HEK293 (cell line): ENCODE measurements around the gene PRR19.

Experiments
- GLI4 ChIP-seq: fragments of 450-650 bp; formaldehyde crosslinking; IDR thresholded peaks from 2 replicates; pipeline ENCODE4 v1.5.1; 2016; ENCODE audit warnings: missing biosample characterization, missing genetic modification characterization
- KLF9 ChIP-seq: fragments of 450-650 bp; formaldehyde crosslinking; IDR thresholded peaks from 2 replicates; pipeline ENCODE4 v1.5.1; 2016; ENCODE audit warnings: missing biosample characterization, missing genetic modification characterization, low read depth
- MEIS1 ChIP-seq: sonication (generic); formaldehyde crosslinking; IDR thresholded peaks from 2 replicates; pipeline ENCODE4 v1.8.1; 2022; ENCODE audit warnings: missing genetic modification reagents, mild to moderate bottlenecking, borderline replicate concordance
- OSR2 ChIP-seq: fragments of 450-650 bp; formaldehyde crosslinking; IDR thresholded peaks from 2 replicates; pipeline ENCODE4 v1.5.1; 2016; ENCODE audit warnings: missing biosample characterization, missing genetic modification characterization
- PRDM1 ChIP-seq: fragments of 450-650 bp; formaldehyde crosslinking; IDR thresholded peaks from 2 replicates; pipeline ENCODE4; 2016; ENCODE audit warnings: missing biosample characterization, missing genetic modification characterization
- PRDM10 ChIP-seq: fragments of 450-650 bp; formaldehyde crosslinking; IDR thresholded peaks from 2 replicates; pipeline ENCODE4 v1.5.1; 2016; ENCODE audit warnings: missing biosample characterization, missing genetic modification characterization
- SALL2 ChIP-seq: fragments of 450-650 bp; formaldehyde crosslinking; IDR thresholded peaks from 2 replicates; pipeline ENCODE4 v1.5.0; 2017; ENCODE audit warnings: missing biosample characterization, mild to moderate bottlenecking, missing genetic modification characterization, borderline replicate concordance
- SP3 ChIP-seq: fragments of 450-650 bp; formaldehyde crosslinking; IDR thresholded peaks from 2 replicates; pipeline ENCODE4 v1.5.1; 2016; ENCODE audit warnings: missing biosample characterization, missing genetic modification characterization
- TRIM28 ChIP-seq: IDR thresholded peaks from 2 replicates; pipeline ENCODE4 v1.6.1; 2011; ENCODE audit warnings: low read length, control low read depth, borderline replicate concordance
- ZFP69B ChIP-seq: fragments of 450-650 bp; formaldehyde crosslinking; IDR thresholded peaks from 2 replicates; pipeline ENCODE4 v1.5.1; 2016; ENCODE audit warnings: missing biosample characterization, missing genetic modification characterization
- ZNF155 ChIP-seq: fragments of 450-650 bp; formaldehyde crosslinking; IDR thresholded peaks from 2 replicates; pipeline ENCODE4 v1.5.1; 2016; ENCODE audit warnings: missing biosample characterization, missing genetic modification characterization
- ZNF16 ChIP-seq: fragments of 450-650 bp; formaldehyde crosslinking; IDR thresholded peaks from 2 replicates; pipeline ENCODE4 v1.5.1; 2016; ENCODE audit warnings: low read depth, missing biosample characterization, missing genetic modification characterization
- ZNF266 ChIP-seq: fragments of 450-650 bp; formaldehyde crosslinking; IDR thresholded peaks from 2 replicates; pipeline ENCODE4 v1.5.1; 2016; ENCODE audit warnings: missing biosample characterization, missing genetic modification characterization, low read depth
- ZNF510 ChIP-seq: fragments of 450-650 bp; formaldehyde crosslinking; IDR thresholded peaks from 2 replicates; pipeline ENCODE4 v1.5.1; 2018; ENCODE audit warnings: mild to moderate bottlenecking, missing genetic modification characterization, missing biosample characterization; ENCODE audit not compliant: insufficient replicate concordance
- ZNF514 ChIP-seq: fragments of 450-650 bp; formaldehyde crosslinking; IDR thresholded peaks from 2 replicates; pipeline ENCODE4 v1.5.1; 2016; ENCODE audit warnings: missing biosample characterization, missing genetic modification characterization
- ZNF544 ChIP-seq: fragments of 450-650 bp; formaldehyde crosslinking; IDR thresholded peaks from 2 replicates; pipeline ENCODE4 v1.5.0; 2017; ENCODE audit warnings: missing biosample characterization, missing genetic modification characterization
- ZNF548 ChIP-seq: fragments of 450-650 bp; formaldehyde crosslinking; IDR thresholded peaks from 2 replicates; pipeline ENCODE4 v1.5.1; 2016; ENCODE audit warnings: missing biosample characterization, missing genetic modification characterization
- ZNF600 ChIP-seq: fragments of 450-650 bp; formaldehyde crosslinking; IDR thresholded peaks from 2 replicates; pipeline ENCODE4 v1.5.1; 2016; ENCODE audit warnings: missing biosample characterization, missing genetic modification characterization
- ZNF658 ChIP-seq: fragments of 450-650 bp; formaldehyde crosslinking; IDR thresholded peaks from 2 replicates; pipeline ENCODE4; 2016; ENCODE audit warnings: missing biosample characterization, missing genetic modification characterization
- ZNF677 ChIP-seq: fragments of 450-650 bp; IDR thresholded peaks from 2 replicates; pipeline ENCODE4 v1.5.0; 2018; ENCODE audit warnings: missing biosample characterization, mild to moderate bottlenecking, missing genetic modification characterization, moderate library complexity
- ZXDB ChIP-seq: fragments of 450-650 bp; formaldehyde crosslinking; IDR thresholded peaks from 2 replicates; pipeline ENCODE4 v1.5.1; 2016; ENCODE audit warnings: missing biosample characterization, missing genetic modification characterization
- TF ChIP-seq, protein P1 (sequence below): fragments of 450-650 bp; formaldehyde crosslinking; IDR thresholded peaks from 2 replicates; pipeline ENCODE4 v1.5.1; 2016; ENCODE audit warnings: missing biosample characterization, missing genetic modification characterization
- TF ChIP-seq, protein P2 (sequence below): fragments of 450-650 bp; formaldehyde crosslinking; IDR thresholded peaks from 2 replicates; pipeline ENCODE4 v1.5.1; 2017; ENCODE audit warnings: missing biosample characterization, missing genetic modification characterization
- TF ChIP-seq, protein P3 (sequence below): fragments of 450-650 bp; formaldehyde crosslinking; IDR thresholded peaks from 2 replicates; pipeline ENCODE4 v1.5.1; 2016; ENCODE audit warnings: missing biosample characterization, missing genetic modification characterization
- TF ChIP-seq, protein P4 (sequence below): fragments of 450-650 bp; formaldehyde crosslinking; IDR thresholded peaks from 2 replicates; pipeline ENCODE4 v1.5.1; 2016; ENCODE audit warnings: missing biosample characterization, missing genetic modification characterization
- TF ChIP-seq, protein P5 (sequence below): fragments of 450-650 bp; formaldehyde crosslinking; IDR thresholded peaks from 2 replicates; pipeline ENCODE4 v1.5.1; 2016; ENCODE audit warnings: missing biosample characterization, missing genetic modification characterization

The PRR19 gene

GRCh38 chr19:42270346-42271044, 31.4 kb upstream of the PRR19 start (continued):
- TF ChIP-seq GLI4 (tag by site-specific recombination) = no peak
- TF ChIP-seq ZNF514 (tag by site-specific recombination) = no peak
- TF ChIP-seq ZNF16 (tag by site-specific recombination) = no peak
- no peak; the same call in 1 of the 2 replicates for TF ChIP-seq KLF9 (tag by site-specific recombination)
- TF ChIP-seq MEIS1 = no peak
- no peak for TF ChIP-seq ZNF155
- TF ChIP-seq, protein P1, sequence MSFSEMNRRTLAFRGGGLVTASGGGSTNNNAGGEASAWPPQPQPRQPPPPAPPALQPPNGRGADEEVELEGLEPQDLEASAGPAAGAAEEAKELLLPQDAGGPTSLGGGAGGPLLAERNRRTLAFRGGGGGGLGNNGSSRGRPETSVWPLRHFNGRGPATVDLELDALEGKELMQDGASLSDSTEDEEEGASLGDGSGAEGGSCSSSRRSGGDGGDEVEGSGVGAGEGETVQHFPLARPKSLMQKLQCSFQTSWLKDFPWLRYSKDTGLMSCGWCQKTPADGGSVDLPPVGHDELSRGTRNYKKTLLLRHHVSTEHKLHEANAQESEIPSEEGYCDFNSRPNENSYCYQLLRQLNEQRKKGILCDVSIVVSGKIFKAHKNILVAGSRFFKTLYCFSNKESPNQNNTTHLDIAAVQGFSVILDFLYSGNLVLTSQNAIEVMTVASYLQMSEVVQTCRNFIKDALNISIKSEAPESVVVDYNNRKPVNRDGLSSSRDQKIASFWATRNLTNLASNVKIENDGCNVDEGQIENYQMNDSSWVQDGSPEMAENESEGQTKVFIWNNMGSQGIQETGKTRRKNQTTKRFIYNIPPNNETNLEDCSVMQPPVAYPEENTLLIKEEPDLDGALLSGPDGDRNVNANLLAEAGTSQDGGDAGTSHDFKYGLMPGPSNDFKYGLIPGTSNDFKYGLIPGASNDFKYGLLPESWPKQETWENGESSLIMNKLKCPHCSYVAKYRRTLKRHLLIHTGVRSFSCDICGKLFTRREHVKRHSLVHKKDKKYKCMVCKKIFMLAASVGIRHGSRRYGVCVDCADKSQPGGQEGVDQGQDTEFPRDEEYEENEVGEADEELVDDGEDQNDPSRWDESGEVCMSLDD = 0 out of 2 replicates have a peak, but pooled peaks have one; percentile 27
- no peak for TF ChIP-seq ZNF677 (tag by site-specific recombination)
- no peak for TF ChIP-seq ZFP69B (tag by site-specific recombination)
- TF ChIP-seq OSR2 (tag by site-specific recombination) = 0 out of 2 replicates have a peak, but pooled peaks have one; percentile 19
- no peak for TF ChIP-seq ZNF544
- TF ChIP-seq PRDM10 (tag by site-specific recombination) = peak; percentile 14; the same call in 1 of the 2 replicates
- TF ChIP-seq ZNF658 (tag by site-specific recombination) = no peak
- no peak for TF ChIP-seq ZNF266 (tag by site-specific recombination)
- TF ChIP-seq, protein P2, sequence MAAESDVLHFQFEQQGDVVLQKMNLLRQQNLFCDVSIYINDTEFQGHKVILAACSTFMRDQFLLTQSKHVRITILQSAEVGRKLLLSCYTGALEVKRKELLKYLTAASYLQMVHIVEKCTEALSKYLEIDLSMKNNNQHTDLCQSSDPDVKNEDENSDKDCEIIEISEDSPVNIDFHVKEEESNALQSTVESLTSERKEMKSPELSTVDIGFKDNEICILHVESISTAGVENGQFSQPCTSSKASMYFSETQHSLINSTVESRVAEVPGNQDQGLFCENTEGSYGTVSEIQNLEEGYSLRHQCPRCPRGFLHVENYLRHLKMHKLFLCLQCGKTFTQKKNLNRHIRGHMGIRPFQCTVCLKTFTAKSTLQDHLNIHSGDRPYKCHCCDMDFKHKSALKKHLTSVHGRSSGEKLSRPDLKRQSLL (tag by site-specific recombination) = no peak
- peak; percentile 30 for TF ChIP-seq SP3 (tag by site-specific recombination)
- TF ChIP-seq, protein P3, sequence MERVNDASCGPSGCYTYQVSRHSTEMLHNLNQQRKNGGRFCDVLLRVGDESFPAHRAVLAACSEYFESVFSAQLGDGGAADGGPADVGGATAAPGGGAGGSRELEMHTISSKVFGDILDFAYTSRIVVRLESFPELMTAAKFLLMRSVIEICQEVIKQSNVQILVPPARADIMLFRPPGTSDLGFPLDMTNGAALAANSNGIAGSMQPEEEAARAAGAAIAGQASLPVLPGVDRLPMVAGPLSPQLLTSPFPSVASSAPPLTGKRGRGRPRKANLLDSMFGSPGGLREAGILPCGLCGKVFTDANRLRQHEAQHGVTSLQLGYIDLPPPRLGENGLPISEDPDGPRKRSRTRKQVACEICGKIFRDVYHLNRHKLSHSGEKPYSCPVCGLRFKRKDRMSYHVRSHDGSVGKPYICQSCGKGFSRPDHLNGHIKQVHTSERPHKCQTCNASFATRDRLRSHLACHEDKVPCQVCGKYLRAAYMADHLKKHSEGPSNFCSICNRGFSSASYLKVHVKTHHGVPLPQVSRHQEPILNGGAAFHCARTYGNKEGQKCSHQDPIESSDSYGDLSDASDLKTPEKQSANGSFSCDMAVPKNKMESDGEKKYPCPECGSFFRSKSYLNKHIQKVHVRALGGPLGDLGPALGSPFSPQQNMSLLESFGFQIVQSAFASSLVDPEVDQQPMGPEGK (tag by site-specific recombination) = peak; percentile 32; the same call in 1 of the 2 replicates
- TF ChIP-seq, protein P4, sequence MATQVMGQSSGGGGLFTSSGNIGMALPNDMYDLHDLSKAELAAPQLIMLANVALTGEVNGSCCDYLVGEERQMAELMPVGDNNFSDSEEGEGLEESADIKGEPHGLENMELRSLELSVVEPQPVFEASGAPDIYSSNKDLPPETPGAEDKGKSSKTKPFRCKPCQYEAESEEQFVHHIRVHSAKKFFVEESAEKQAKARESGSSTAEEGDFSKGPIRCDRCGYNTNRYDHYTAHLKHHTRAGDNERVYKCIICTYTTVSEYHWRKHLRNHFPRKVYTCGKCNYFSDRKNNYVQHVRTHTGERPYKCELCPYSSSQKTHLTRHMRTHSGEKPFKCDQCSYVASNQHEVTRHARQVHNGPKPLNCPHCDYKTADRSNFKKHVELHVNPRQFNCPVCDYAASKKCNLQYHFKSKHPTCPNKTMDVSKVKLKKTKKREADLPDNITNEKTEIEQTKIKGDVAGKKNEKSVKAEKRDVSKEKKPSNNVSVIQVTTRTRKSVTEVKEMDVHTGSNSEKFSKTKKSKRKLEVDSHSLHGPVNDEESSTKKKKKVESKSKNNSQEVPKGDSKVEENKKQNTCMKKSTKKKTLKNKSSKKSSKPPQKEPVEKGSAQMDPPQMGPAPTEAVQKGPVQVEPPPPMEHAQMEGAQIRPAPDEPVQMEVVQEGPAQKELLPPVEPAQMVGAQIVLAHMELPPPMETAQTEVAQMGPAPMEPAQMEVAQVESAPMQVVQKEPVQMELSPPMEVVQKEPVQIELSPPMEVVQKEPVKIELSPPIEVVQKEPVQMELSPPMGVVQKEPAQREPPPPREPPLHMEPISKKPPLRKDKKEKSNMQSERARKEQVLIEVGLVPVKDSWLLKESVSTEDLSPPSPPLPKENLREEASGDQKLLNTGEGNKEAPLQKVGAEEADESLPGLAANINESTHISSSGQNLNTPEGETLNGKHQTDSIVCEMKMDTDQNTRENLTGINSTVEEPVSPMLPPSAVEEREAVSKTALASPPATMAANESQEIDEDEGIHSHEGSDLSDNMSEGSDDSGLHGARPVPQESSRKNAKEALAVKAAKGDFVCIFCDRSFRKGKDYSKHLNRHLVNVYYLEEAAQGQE (tag by site-specific recombination) = no peak
- TF ChIP-seq ZNF600 (tag by site-specific recombination) = no peak
- TF ChIP-seq ZNF510 = no peak
- TF ChIP-seq, protein P5, sequence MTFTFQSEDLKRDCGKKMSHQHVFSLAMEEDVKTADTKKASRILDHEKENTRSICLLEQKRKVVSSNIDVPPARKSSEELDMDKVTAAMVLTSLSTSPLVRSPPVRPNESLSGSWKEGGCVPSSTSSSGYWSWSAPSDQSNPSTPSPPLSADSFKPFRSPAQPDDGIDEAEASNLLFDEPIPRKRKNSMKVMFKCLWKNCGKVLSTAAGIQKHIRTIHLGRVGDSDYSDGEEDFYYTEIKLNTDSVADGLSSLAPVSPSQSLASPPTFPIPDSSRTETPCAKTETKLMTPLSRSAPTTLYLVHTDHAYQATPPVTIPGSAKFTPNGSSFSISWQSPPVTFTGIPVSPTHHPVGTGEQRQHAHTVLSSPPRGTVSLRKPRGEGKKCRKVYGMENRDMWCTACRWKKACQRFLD = no peak
- TF ChIP-seq PRDM1 (tag by site-specific recombination) = no peak
- no peak for TF ChIP-seq TRIM28
- TF ChIP-seq ZNF548 (tag by site-specific recombination) = no peak
- no peak for TF ChIP-seq SALL2 (tag by site-specific recombination)
- no peak for TF ChIP-seq ZXDB (tag by site-specific recombination)
